ENCODE measurements around the gene ENTPD1.

Gene ENTPD1

GRCh38 chr10:95820363-95820762 lies 64.4 kb downstream of the ENTPD1 start:
- peaks cover 39% of the 10 kb centered on the region for H3K4me1 Mint-ChIP-seq
- DNase-seq (ENCODE audit: low spot score in 2 of 2) (no peak), ATAC-seq (no peak)
- peak overlapping the region; percentile 83 for H3K27ac Mint-ChIP-seq
- peaks cover 7% of the 10 kb centered on the region for H3K36me3 Mint-ChIP-seq
- H3K4me3 Mint-ChIP-seq: no peak overlapping the region
- peaks cover 3% of the 10 kb centered on the region for H3K9me3 Mint-ChIP-seq

GRCh38 chr10:95821720-95822119 lies 65.8 kb downstream of the ENTPD1 start:
- no peak for DNase-seq (ENCODE audit: low spot score in 2 of 2)
- Mint-ChIP-seq H3K9me3 (peaks cover 3% of the 10 kb centered on the region), H3K4me1 (peaks cover 39% of the 10 kb centered on the region), H3K36me3 (peaks cover 7% of the 10 kb centered on the region), H3K4me3 (no peak overlapping the region), H3K27ac (peak overlapping the region; percentile 83)
- ATAC-seq: no peak

DNA sequence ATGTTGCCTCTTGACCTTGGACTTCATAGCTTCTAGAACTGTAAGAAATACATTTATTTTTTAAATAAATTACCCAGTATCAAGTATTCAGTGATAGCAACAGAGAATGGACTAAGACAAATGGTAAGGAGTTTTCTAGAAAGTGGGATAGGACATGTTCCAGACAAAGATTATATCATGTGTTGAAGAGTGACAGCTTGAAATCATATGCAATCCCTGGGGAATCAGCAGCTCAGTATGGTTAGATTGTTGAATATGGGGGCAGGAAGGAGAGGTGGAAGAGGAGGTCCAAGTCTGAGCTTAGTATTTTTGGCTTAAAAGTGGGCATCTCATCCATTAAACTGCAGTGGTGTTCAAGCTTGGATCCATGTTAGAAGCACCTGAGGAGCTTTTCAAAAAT lies 74.1 kb downstream of the ENTPD1 start:
- Mint-ChIP-seq H3K9me3 (peaks cover 2% of the 10 kb centered on the region), H3K27ac (peak overlapping the region; percentile 95), H3K36me3 (peaks cover 46% of the 10 kb centered on the region), H3K4me1 (peaks cover 60% of the 10 kb centered on the region), H3K4me3 (peak overlapping the region; percentile 67)
- DNase-seq (ENCODE audit: low spot score in 2 of 2) (no peak), ATAC-seq (no peak)

GRCh38 chr10:95831076-95831475 lies 75.1 kb downstream of the ENTPD1 start:
- H3K4me3 Mint-ChIP-seq: peak overlapping the region; percentile 67
- H3K27ac Mint-ChIP-seq: peak overlapping the region; percentile 95
- peaks cover 46% of the 10 kb centered on the region for H3K36me3 Mint-ChIP-seq

DNA sequence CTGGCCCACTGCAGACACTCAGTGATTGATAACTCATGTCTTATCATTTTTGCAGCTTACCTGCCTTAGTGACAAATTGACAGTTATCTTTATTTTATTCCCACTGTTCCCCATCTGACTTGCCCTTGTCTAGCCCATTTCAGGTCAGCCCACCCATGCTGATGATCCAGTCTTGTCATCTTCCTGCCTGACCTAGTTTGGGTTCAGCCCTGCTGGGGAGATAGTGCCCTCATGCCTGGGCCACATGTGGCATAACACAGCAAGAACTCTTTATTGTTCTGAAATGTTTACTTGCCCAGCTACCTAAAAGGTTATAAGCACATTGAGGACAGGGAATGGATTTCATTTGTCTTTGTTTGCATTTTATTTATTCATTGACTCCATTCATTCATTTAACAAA lies 75.6 kb downstream of the ENTPD1 start:
- DNase-seq (ENCODE audit: low spot score in 2 of 2) (no peak), ATAC-seq (peak; percentile 22)
- peak overlapping the region; percentile 95 for H3K27ac Mint-ChIP-seq
- peaks cover 46% of the 10 kb centered on the region for H3K36me3 Mint-ChIP-seq
- H3K4me1 Mint-ChIP-seq: peaks cover 75% of the 10 kb centered on the region
- H3K4me3 Mint-ChIP-seq: peak overlapping the region; percentile 67
- H3K9me3 Mint-ChIP-seq: peaks cover 2% of the 10 kb centered on the region

More at GRCh38 chr10:95831076-95831475, 75.1 kb downstream of the ENTPD1 start:
- DNase-seq (ENCODE audit: low spot score in 2 of 2) (no peak), ATAC-seq (no peak)
- peaks cover 2% of the 10 kb centered on the region for H3K9me3 Mint-ChIP-seq
- H3K4me1 Mint-ChIP-seq: peaks cover 71% of the 10 kb centered on the region

DNA sequence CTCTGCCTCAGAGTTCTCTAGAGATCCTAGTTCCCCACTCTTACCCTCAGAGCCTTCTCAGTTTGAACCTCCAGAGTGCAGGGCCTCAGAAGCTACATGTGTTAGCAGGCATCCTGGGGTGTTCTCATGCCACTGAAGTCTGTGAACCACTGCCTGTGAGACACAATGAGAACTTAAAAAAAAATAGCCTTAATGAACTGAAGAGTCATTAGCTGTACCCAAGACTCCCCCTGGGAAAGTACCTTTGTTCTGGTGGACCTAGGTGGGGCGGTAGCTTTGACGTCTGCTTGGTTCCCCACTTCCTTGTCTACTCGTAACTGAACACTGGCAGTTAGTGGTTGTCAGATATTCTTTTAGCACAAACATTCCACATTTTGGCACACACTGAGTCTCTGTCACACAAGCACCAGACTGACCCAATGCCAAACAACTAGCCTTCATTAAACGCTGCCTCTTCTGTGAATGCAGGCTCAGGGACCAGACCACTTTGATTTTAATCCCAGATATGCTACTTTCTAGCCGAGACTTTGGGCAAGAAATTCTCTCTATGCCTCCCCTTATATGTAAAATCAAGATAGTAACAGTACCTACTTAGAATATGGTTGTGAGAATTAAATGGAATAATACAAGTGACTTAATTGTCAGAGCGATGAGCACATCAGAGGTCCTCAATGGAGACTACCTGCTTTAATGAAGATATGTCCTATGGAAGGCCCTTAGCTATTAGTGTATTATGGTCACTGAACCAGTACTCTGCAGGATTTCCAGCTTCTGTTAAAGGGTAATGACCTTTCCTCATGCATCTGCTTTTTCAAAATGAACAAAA lies 76.5 kb downstream of the ENTPD1 start:
- DNase-seq (ENCODE audit: low spot score in 2 of 2) (peak; percentile 44 to 51), ATAC-seq (peak; percentile 96)
- peaks cover 46% of the 10 kb centered on the region for H3K36me3 Mint-ChIP-seq
- H3K27ac Mint-ChIP-seq: peak overlapping the region; percentile 95
- H3K4me3 Mint-ChIP-seq: peak overlapping the region; percentile 67
- peaks cover 2% of the 10 kb centered on the region for H3K9me3 Mint-ChIP-seq
- H3K4me1 Mint-ChIP-seq: peaks cover 84% of the 10 kb centered on the region

DNA sequence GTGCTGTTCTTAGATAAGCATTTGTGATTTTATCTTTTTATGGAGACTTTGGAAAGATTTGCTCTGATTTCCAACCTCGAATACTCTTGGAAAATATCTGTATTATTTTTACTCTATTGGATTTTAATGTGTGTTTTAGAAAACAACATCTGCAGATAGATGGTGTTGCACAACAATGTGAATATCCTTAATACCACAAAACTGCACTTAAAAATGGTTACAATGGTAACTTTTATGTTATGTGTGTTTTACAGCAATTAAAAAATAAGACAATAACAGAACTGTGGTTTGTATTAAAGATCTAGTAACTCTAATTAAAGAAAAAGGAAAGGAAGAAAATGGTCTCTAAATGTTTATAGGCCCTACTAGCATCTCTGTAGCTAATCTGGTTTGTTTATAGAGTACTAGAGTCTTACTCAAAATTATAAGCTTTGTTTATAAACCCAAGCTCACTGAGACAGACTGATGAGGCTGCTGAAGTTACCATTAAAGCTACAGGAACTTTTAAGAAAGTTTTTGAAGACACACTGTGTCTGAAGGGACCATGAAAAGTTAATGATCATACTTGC lies 77.2 kb downstream of the ENTPD1 start:
- DNase-seq (ENCODE audit: low spot score in 2 of 2) (no peak), ATAC-seq (no peak)
- Mint-ChIP-seq H3K4me3 (peak overlapping the region; percentile 67), H3K9me3 (peaks cover 4% of the 10 kb centered on the region), H3K27ac (peak overlapping the region; percentile 95), H3K4me1 (peaks cover 91% of the 10 kb centered on the region), H3K36me3 (peaks cover 50% of the 10 kb centered on the region)

DNA sequence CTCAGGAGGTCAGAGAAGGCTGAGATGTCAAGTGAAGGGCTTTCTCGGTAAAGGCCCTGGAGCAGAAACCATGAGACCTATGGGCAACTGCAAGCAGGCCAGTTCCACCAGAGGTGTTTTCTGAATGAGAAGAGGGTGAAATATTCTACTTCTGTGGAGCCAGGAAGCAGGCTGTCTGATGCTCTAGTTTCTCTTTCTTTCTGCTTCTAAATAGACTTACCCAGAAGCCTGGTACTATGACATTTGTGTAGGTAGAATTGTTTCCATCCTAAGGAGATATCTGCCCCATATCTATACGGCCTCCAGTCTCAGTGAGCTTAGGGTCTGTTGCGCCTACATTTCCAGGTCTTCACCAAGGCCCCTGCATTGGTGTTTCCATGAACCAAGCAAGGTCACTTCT lies 78.4 kb downstream of the ENTPD1 start:
- Mint-ChIP-seq H3K4me3 (peak overlapping the region; percentile 67), H3K9me3 (peaks cover 4% of the 10 kb centered on the region), H3K4me1 (peaks cover 94% of the 10 kb centered on the region), H3K27ac (peak overlapping the region; percentile 95), H3K36me3 (peaks cover 43% of the 10 kb centered on the region)
- ATAC-seq: no peak
- DNase-seq (ENCODE audit: low spot score in 2 of 2): no peak

DNA sequence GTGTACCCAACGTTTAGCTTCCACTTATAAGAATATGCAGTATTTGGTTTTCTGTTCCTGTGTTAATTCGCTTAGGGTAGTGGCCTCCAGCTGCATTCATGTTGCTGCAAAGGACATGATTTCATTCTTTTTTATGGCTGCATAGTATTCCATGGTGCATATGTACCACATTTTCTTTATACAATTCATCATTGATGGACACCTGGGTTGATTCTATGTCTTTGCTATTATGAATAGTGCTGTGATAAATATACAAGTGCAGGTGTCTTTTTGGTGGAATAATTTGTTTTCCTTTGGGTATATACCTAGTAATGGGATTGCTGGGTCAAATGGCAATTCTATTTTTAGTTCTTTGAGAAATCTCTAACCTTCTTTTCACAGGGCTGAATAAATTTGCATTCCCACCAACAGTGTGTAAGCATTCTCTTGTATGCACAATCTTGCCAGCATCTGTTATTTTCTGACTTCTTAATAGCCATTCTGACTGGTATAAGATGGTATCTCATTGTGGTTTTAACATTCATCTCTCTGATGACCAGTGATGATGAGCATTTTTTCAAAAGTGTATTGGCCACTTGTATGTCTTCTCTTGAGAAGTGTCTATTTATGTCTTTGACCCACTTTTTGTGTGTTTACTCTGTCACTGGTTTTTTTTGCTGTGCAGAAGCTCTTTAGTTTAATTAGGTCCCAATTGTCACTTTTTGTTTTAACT lies 79.3 kb downstream of the ENTPD1 start:
- ATAC-seq (peak; percentile 38), DNase-seq (ENCODE audit: low spot score in 2 of 2) (no peak)
- H3K36me3 Mint-ChIP-seq: peaks cover 37% of the 10 kb centered on the region
- peaks cover 92% of the 10 kb centered on the region for H3K4me1 Mint-ChIP-seq
- peaks cover 2% of the 10 kb centered on the region for H3K9me3 Mint-ChIP-seq
- peak overlapping the region; percentile 67 for H3K4me3 Mint-ChIP-seq
- H3K27ac Mint-ChIP-seq: peak overlapping the region; percentile 95

DNA sequence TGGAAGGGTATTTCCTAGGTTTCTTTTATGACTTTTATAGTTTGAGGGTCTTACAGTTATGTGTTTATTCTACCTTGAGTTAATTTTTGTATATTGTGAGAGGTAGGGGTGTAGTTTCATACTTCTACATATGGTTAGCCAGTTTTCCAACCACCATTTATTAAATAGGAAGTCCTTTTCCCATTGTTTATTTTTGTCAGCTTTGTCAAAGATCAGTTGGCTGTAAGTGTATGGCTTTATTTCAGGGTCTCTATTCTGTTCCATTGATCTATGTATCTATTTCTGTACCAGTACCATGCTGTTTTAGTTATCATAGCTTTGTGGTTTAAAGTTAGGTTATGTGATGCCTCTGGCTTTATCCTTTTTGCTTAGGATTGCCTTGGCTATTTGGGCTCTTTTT lies 79.9 kb downstream of the ENTPD1 start:
- Mint-ChIP-seq H3K36me3 (peaks cover 37% of the 10 kb centered on the region), H3K4me3 (peak overlapping the region; percentile 67), H3K4me1 (peaks cover 92% of the 10 kb centered on the region), H3K9me3 (peaks cover 2% of the 10 kb centered on the region), H3K27ac (peak overlapping the region; percentile 95)
- ATAC-seq (no peak), DNase-seq (ENCODE audit: low spot score in 2 of 2) (no peak)

DNA sequence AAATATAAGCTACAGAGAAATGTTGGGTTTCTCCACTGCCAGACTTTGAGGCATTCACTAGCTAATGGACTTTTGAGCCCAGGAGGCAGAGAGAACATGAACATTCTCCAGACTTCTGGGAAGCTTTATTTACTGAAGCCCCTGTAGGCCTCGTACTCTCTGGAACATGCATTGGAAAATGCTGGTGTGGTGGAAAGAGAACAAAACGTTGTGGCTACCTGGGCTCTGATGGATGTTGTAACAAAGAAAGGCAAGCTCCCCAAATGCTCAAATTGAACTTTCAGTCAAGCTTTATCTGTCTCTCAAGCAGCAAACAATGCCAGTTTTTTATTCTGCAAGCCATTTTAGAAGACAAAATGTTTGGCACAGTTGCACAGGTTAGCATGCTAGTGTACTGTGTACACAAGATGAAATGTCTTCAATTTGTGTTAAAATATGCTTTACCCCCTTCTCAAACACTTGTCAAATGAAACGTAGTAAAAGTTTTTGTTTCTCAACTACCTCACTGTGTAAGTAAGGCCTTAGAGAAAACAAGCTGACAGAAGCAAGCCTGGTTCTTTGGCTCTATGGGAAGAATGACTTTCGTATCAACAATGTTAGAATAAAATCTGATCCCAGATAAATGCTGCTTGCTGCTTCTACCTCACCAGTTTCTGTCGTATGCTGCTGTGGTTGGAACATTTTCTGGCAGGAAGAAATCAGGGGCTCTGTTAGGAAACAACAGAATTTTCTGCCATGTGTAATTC lies 80.8 kb downstream of the ENTPD1 start:
- Mint-ChIP-seq H3K27ac (peak overlapping the region; percentile 95), H3K9me3 (peaks cover 2% of the 10 kb centered on the region), H3K4me1 (peaks cover 84% of the 10 kb centered on the region), H3K4me3 (peak overlapping the region; percentile 14), H3K36me3 (peaks cover 35% of the 10 kb centered on the region)
- ATAC-seq (no peak), DNase-seq (ENCODE audit: low spot score in 2 of 2) (no peak)

DNA sequence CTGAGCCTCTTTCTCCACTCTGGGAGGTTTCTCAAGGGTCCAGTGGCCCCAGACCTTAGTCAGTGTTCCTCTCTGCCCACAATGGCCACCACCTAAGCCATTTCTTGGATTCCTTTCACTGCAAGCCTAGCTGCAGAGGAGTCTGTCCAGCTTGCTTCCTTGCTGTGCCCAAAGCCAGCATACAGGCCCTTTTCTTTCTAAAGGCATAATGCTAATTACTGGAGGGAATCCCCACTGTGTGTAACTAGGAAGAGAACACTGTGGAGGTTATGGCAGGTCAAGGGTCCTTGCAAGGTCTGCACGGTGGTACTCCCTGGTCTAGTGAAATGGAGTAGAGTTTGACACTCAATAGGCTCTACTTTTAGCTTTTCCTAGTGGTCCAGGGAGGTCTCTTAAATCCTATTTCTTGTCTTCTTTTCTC lies 81.4 kb downstream of the ENTPD1 start:
- Mint-ChIP-seq H3K27ac (peak overlapping the region; percentile 95), H3K4me1 (peaks cover 78% of the 10 kb centered on the region), H3K9me3 (peaks cover 2% of the 10 kb centered on the region), H3K36me3 (peaks cover 35% of the 10 kb centered on the region), H3K4me3 (peak overlapping the region; percentile 14)
- ATAC-seq: no peak
- no peak for DNase-seq (ENCODE audit: low spot score in 2 of 2)

DNA sequence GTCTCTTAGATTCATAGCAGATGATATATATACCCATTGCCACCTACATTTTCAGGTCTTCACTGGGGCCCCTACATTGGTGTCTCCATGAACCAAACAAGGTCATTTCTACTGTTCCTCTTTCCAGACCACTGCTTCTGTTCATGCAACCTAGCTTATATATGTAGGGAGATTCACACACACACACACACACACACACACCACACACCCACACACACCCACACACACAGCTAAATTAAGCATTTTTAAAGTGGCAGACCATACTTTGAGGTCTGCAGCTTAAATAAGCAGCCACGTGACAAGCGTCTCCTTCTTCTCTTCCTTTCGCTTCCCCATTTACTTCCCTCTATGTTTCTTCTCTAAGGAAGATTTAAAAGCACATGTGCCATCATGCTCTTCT lies 81.8 kb downstream of the ENTPD1 start:
- H3K36me3 Mint-ChIP-seq: peaks cover 31% of the 10 kb centered on the region
- ATAC-seq: no peak
- no peak for DNase-seq (ENCODE audit: low spot score in 2 of 2)
- H3K9me3 Mint-ChIP-seq: peaks cover 2% of the 10 kb centered on the region
- H3K27ac Mint-ChIP-seq: peak overlapping the region; percentile 95
- H3K4me1 Mint-ChIP-seq: peaks cover 74% of the 10 kb centered on the region
- H3K4me3 Mint-ChIP-seq: peak overlapping the region; percentile 14

GRCh38 chr10:95840121-95840520 lies 84.2 kb downstream of the ENTPD1 start:
- Mint-ChIP-seq H3K9me3 (peaks cover 2% of the 10 kb centered on the region), H3K36me3 (peaks cover 39% of the 10 kb centered on the region), H3K4me1 (peaks cover 53% of the 10 kb centered on the region), H3K4me3 (peak overlapping the region; percentile 2), H3K27ac (peak overlapping the region; percentile 81)
- DNase-seq (ENCODE audit: low spot score in 2 of 2): no peak
- ATAC-seq: peak; percentile 63

GRCh38 chr10:95840681-95841080 lies 84.7 kb downstream of the ENTPD1 start:
- H3K4me1 Mint-ChIP-seq: peaks cover 51% of the 10 kb centered on the region
- peak overlapping the region; percentile 2 for H3K4me3 Mint-ChIP-seq
- peaks cover 2% of the 10 kb centered on the region for H3K9me3 Mint-ChIP-seq
- no peak for DNase-seq (ENCODE audit: low spot score in 2 of 2)
- ATAC-seq: peak; percentile 44
- peaks cover 41% of the 10 kb centered on the region for H3K36me3 Mint-ChIP-seq
- H3K27ac Mint-ChIP-seq: peak overlapping the region; percentile 81
